ENCODE results near the gene RFX4. TPM values are rescaled to one million over a fixed set of nuclear protein-coding genes. Genes with fewer than 3 reads are reported as not detected.

RFX4 gene
- total RNA-seq, 2 experiments from 2014 or later: not detected

- H3K36me3 Mint-ChIP-seq (ENCODE audit: low read depth): no peaks in the 10 kb centered on the region
- no peak overlapping the region for H3K27ac Mint-ChIP-seq
- ChIA-PET POLR2A (interaction anchor here (0.5 kb wide), 1 partner anchor 399 kb away, joined by 4 read pairs; no protein-coding TSS in a partner anchor), CTCF (no interaction called here)
- ATAC-seq: no peak
- H3K4me1 Mint-ChIP-seq (ENCODE audit: low read depth): peaks cover 29% of the 10 kb centered on the region
- H3K4me3 Mint-ChIP-seq: no peak overlapping the region
- intact Hi-C loops (cut with micrococcal nuclease): no loop called here
- H3K9me3 Mint-ChIP-seq: no peaks in the 10 kb centered on the region
- H3K27me3 Mint-ChIP-seq: peaks cover 74% of the 10 kb centered on the region
- peak; percentile 23 for DNase-seq
- no peak for TF ChIP-seq CTCF (IDR thresholded peaks at IDR 0.05)
These were observed 2.9 kb downstream of the RFX4 start for GRCh38 chr12:106585521-106586277.

- no peaks in the 10 kb centered on the region for H3K9me3 Mint-ChIP-seq
- H3K4me3 Mint-ChIP-seq: no peak overlapping the region
- peaks cover 70% of the 10 kb centered on the region for H3K27me3 Mint-ChIP-seq
- H3K27ac Mint-ChIP-seq: no peak overlapping the region
- ATAC-seq: no peak
- no peak for DNase-seq
- ChIA-PET CTCF (no interaction called here), POLR2A (interaction anchor here (0.5 kb wide), 1 partner anchor 398 kb away, joined by 4 read pairs; no protein-coding TSS in a partner anchor)
- peaks cover 29% of the 10 kb centered on the region for H3K4me1 Mint-ChIP-seq (ENCODE audit: low read depth)
- TF ChIP-seq CTCF (IDR thresholded peaks at IDR 0.05): no peak
- H3K36me3 Mint-ChIP-seq (ENCODE audit: low read depth): no peaks in the 10 kb centered on the region
- intact Hi-C loops (cut with micrococcal nuclease): no loop called here
These were observed 3.5 kb downstream of the RFX4 start for GRCh38 chr12:106586278-106586802.

DNA sequence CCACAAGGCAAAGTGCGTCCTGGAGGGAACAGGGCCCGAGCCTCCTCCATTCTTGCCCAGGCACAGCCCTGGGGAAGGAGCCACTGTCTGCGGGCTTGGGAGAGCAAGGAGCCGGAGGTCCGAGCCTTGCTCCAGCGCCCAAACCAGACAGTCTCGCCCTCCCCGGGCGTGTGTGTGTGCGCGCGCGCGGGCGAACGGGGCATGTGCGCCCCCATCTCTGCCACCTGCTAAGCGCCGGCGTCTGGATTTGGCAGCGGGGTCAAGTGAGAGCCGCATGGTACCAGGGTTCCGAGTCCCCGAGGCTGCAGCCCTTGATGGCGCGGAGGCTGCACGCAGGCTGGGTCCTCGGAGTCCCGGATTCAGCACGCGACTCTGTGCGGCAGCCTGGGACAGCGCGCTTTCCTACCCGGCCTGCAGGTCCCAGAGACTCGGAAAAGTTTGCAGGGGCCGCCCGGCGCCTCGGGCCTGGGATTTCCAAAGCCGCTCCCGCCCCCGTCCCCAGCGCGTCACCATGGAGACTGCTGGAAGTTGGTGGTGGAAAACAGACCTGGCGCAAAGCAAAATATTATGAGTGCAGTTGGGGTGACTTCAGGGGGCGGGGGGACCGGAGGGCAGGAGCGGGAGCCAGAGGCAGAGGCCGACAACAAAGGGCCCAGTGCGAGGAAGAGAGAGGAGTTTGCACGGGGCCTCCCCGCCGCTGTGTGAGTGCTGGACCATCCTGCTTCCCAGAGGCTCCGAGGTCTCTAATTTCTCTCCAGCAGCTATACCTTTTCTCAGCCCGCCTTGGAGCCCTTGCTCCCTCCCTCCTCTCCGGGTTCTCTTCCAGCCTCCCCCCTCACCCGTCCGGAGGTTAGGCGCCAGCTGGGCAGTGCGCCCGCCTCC, 4.2 kb downstream of the RFX4 start:
- no peaks in the 10 kb centered on the region for H3K9me3 Mint-ChIP-seq
- no peaks in the 10 kb centered on the region for H3K36me3 Mint-ChIP-seq (ENCODE audit: low read depth)
- no peak for TF ChIP-seq CTCF (IDR thresholded peaks at IDR 0.05)
- intact Hi-C loops (cut with micrococcal nuclease): no loop called here
- ChIA-PET CTCF (interaction anchor here (0.5 kb wide), 1 partner anchor 81 kb away, joined by 3 read pairs; no protein-coding TSS in a partner anchor), POLR2A (no interaction called here)
- H3K4me1 Mint-ChIP-seq (ENCODE audit: low read depth): peaks cover 27% of the 10 kb centered on the region
- no peak overlapping the region for H3K27ac Mint-ChIP-seq
- no peak for DNase-seq
- no peak for ATAC-seq
- peaks cover 72% of the 10 kb centered on the region for H3K27me3 Mint-ChIP-seq
- H3K4me3 Mint-ChIP-seq: no peak overlapping the region

- Mint-ChIP-seq H3K27ac (no peak overlapping the region), H3K36me3 (ENCODE audit: low read depth) (no peaks in the 10 kb centered on the region), H3K4me1 (ENCODE audit: low read depth) (peaks cover 17% of the 10 kb centered on the region), H3K9me3 (no peaks in the 10 kb centered on the region), H3K4me3 (no peak overlapping the region), H3K27me3 (peaks cover 67% of the 10 kb centered on the region)
- DNase-seq (no peak), ATAC-seq (no peak)
- ChIA-PET CTCF (no interaction called here), POLR2A (no interaction called here)
- TF ChIP-seq CTCF (IDR thresholded peaks at IDR 0.05): no peak
- intact Hi-C loops (cut with micrococcal nuclease): no loop called here
These were observed 6.0 kb downstream of the RFX4 start for GRCh38 chr12:106588771-106589170.
